ENCODE measurements around the gene TPSAB1.

The TPSAB1 gene

DNA sequence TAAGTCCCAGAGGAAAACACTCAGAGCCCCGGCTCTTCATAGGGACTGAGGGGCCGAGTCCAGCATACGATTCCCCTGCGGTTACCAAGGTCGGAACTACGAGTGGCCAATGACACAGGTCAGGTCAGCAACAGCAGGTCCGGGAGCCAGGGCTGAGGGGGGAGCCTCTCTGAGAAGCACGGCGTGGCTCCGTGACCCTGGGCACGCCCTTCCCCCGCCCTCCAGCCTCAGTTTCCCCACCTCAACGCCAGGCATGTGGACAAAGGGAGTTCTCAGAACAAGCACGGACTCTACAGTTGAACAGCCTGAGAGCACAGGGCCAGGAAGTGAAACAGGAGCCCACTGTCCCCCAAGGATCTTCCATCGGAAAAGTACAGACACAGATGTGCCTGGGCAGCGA, 41.0 kb downstream of the TPSAB1 start:
- H3K4me3 ChIP-seq (ENCODE audit: low read depth, low read length): no peak overlapping the region
- TF ChIP-seq, protein P1, sequence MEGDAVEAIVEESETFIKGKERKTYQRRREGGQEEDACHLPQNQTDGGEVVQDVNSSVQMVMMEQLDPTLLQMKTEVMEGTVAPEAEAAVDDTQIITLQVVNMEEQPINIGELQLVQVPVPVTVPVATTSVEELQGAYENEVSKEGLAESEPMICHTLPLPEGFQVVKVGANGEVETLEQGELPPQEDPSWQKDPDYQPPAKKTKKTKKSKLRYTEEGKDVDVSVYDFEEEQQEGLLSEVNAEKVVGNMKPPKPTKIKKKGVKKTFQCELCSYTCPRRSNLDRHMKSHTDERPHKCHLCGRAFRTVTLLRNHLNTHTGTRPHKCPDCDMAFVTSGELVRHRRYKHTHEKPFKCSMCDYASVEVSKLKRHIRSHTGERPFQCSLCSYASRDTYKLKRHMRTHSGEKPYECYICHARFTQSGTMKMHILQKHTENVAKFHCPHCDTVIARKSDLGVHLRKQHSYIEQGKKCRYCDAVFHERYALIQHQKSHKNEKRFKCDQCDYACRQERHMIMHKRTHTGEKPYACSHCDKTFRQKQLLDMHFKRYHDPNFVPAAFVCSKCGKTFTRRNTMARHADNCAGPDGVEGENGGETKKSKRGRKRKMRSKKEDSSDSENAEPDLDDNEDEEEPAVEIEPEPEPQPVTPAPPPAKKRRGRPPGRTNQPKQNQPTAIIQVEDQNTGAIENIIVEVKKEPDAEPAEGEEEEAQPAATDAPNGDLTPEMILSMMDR (IDR thresholded peaks at IDR 0.05; ENCODE audit: low read depth, low read length): no peak

DNA sequence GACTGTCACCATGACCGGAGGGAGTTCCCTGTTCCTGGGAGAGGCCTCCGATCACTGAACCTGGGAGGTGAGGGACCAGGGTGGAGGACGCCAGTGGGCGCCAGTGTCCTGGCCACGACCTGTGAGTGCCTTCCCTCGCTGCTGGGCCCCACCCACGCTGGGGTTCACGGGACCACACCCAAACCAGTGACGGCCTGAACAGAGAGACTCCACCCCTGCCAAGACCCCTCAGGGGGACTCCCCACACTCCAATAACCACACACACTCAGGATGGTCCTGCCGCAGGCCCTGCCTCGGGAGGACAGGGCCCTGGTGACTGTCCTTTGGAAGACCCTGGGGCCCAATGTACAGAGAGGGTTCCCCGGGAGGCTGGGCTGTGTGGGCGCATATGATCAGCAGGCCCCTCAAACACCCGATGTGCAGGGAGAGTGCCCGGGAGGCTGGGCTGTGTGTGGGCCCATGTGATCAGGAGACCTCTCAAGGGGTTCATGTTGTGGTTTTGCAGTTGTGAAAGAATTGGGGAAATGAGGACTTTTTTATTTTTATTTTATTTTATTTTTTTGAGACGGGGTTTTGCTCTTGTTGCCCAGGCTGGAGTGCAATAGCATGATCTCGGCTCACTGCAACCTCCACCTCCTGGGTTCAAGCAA, 41.9 kb downstream of the TPSAB1 start:
- TF ChIP-seq, protein P1 (IDR thresholded peaks at IDR 0.05; ENCODE audit: low read depth, low read length): no peak
- no peak overlapping the region for H3K4me3 ChIP-seq (ENCODE audit: low read depth, low read length)

DNA sequence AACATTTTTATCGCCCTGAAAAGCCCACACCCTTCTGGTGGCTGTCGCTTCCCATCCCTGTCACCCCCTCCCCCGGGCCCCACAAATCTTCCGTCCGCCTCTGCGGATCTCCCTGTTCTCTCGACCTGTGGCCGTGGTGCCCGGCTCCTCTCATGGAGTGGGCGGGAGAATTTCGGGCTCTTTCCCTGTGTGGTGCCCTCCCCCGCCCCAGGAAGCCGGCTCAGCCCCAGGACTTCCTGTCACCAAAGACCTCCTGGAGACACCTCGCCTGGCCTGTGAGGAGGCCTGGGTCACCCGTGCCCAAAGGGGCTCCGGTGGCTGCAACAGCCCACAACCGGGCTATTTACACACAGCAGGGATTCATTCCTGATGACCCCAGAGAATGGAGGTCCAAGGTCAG, 42.8 kb downstream of the TPSAB1 start:
- no peak overlapping the region for H3K4me3 ChIP-seq (ENCODE audit: low read depth, low read length)
- TF ChIP-seq, protein P1 (IDR thresholded peaks at IDR 0.05; ENCODE audit: low read depth, low read length): no peak

DNA sequence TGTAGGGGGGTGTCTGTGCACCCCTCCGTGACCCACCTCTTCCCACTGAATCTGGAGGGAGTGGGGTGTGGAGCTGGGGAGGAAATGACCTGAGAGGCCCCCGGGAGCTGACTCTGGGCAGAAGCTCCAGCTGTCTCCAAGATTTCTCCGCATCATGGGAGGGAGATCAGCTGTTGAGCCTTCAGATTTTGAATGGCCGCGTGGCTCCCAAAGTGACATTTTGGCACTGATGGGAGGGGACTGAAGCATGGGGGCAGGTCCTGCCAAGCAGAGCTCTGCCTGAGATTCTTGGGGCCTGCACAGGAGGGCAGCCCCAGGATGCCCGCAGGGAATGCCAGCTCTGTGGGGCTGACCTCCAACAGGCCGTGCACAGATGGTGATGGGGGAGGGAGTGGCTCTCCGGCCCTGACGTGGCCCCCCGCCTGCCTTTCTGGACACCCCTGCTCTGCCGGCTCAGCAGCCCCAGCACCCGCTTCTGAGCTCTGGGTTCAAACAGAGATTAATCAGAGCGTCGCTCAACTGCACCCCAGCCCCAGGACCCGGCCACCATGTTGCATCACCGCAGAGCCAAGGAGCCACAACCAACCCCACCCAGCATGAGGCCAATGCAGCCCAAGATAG, 43.6 kb downstream of the TPSAB1 start:
- H3K4me3 ChIP-seq (ENCODE audit: low read depth, low read length): no peak overlapping the region
- TF ChIP-seq, protein P1 (IDR thresholded peaks at IDR 0.05; ENCODE audit: low read depth, low read length): no peak

DNA sequence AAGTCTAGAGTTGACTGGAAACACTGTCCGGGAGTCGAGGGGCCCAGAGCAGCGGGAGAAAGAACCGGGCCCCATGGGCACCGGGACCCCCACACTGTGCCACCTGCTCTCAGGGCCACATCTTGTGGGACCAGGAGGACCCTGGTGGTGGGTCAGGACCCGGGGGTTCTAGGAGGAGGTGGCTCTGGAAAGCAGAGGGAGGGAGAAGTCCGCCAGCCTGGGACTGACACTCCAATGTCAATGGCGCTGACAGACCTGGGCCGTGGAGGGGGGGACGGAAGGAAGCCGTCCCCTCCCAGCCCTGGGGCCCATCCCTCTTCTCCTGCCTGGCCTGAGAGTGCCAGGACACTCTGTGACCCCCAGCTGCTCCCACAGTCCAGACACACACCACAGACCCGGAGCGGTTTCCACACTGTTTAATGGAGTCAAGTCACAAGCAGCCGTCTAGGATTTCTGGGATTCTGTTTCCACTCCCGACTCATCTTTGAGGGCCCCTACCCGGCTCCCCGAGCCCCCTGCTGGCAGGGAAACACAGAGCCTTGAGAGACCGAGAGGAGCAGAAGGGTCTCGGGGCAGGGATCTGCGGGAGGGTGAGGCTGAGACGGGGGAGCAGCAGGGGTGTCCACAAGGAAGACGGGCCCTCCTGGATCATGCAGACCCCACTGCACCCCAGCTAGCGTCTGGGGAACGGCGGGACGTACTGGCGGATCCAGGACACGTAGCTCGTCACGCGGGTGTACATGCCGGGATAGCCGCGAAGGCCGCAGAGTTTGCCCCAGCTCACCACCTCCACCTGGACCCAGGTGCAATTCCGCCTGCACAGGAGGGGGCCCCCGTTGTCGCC, 45.4 kb downstream of the TPSAB1 start:
- H3K4me3 ChIP-seq (ENCODE audit: low read depth, low read length): no peak overlapping the region
- TF ChIP-seq, protein P1 (IDR thresholded peaks at IDR 0.05; ENCODE audit: low read depth, low read length): no peak

DNA sequence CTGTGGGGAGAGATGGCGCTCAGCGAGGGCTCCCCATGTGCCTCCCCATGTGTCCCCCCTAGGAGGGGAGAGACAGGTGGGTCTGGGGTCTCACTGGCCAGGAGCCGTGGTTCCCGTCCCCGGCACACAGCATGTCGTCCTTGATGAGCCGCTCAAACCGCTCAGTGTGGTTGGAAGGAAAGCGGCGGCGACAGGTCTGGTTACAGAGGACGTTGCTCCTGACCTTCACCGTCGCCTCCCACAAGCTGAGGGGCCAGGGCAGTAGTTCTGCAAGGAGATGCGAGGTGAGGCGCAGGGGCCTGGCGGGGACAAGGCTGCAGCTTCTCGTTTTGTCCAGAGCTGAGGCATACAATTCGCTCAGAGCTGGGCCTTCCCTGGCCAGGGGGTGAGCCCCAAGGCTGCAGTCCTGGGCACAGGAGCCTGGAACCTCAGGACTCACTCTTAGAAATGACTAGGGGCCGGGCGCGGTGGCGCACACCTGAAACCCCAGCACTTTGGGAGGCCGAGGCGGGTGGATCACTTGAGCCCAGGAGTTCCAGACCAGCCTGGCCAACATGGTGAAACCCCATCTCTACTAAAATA, 46.1 kb downstream of the TPSAB1 start:
- H3K4me3 ChIP-seq (ENCODE audit: low read depth, low read length): no peak overlapping the region
- TF ChIP-seq, protein P1 (IDR thresholded peaks at IDR 0.05; ENCODE audit: low read depth, low read length): no peak
